HG03108 (cell line): Measurements from ENCODE around the gene POLDIP2.

Experiments used
- ATAC-seq: cut with Tn5 transposase; IDR thresholded peaks from one replicate; pipeline ENCODE4 v1.9.1; 2021; ENCODE audit warnings: moderate library complexity; ENCODE audit not compliant: unreplicated experiment

POLDIP2 gene

DNA sequence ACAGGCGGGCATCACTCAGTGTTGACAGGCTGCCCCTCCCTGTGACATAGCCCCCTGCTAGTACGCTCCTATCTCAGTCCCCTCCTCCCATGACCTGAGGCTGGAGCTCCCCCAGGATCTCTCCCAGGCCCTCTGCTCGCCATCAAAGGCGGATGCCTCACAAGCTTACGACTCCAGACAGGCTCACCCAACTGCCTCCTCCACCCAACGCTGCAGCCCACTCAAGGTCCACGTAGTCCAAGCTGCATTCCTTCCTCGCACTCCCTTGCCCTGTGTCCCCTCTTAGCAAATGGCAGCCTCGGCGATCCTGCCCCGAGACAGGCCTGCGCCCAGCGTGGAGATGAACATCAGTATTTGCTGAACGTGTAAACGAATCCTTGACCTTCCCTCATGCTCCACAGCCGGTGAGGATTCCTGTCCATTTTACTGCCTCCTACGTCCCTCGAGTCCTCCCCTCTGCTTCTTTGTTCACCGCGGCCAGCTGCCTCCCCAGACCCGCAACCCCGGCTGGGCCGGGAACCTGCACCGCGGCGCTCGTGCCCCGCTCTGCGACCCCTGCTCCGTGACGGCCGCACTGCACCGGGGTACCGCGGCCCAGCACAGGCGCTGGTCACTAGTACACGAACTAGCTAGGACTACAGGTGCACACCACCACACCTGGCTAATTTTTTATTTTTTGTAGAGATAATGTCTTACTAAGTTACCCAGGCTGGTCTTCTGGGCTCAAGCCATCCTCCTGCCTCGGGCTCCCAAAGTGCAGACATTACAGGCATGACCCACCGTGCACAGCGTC is 39.2 kb downstream of the POLDIP2 start:
- peak; percentile 10 for ATAC-seq

DNA sequence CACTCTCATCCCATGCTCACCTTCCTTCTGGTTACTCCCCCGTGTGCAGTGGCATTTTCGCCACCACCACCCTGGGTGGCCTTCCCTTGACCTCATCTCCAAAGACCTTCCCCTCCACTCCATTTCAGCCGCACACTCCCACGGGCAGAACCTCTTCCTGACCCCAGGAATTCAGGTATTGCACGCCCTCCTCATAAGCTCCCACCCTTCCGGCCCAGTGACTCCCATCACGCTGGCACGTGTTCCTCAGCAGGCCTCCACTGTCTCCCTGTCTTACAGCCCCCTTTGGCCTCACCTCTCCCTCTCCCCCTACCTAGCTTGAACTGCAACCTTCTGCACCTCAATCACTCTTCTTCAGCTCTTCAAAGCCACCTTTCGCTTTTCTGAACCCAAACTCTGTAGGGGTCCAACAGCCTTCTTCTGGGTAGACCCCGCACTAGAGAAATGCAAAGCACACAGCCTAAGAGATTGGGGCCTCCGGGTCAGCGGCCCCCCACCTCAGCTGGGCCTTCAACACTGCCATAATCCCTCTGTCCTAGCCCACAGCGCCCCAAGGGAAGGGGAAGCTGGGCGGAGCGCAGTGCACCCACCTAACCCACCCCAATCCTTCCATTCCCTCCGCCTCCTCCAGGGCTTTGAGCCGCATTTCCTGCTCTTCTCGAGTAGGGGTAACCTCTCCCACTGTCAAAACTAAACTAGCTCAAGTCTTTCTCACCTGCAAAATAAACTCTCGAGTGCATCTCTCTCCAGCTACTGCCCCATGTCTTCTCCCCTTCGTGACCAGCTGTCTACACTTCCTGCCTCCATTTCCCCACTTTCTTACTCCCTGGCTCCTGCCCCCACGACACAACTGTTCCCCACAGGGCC is 40.0 kb downstream of the POLDIP2 start:
- ATAC-seq = no peak

DNA sequence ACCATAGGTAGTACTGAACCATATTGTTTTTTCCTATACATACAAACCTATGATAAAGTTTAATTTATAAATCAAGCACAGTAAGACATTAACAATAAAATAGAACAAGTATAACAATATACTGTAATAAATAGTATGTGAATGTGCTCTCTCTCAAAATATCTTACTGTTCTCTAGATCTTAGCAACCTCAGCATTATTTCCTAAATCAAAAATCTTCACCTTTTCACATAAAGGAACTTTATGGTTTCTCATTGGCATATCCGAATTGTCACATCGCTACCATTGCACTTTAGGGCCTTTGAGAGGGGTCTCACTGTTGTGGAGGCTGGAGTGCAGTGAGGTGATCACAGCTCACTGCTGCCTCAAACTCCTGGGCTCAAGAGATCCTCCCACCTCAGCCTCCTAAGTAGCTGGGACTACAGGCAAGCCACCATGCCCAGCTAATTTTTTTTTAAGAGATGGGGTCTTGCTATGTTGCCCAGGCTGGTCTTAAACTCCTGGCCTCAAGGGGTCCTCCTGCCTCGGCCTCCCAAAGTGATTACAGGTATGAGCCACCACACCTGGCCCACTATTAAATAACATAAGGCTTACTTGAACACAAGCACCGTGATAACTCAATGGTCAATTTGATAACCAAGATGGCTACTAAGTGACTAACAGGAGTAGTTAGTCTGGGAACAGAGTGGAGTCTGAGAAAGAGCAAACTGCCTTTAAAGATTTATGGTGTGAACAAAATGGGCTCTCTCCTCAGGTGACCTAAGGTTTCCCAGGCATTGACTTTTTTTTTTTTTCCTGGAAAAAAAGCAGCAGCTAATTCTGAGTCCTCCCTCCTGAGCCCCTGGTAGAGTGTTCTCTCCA is 41.3 kb downstream of the POLDIP2 start:
- no peak for ATAC-seq

DNA sequence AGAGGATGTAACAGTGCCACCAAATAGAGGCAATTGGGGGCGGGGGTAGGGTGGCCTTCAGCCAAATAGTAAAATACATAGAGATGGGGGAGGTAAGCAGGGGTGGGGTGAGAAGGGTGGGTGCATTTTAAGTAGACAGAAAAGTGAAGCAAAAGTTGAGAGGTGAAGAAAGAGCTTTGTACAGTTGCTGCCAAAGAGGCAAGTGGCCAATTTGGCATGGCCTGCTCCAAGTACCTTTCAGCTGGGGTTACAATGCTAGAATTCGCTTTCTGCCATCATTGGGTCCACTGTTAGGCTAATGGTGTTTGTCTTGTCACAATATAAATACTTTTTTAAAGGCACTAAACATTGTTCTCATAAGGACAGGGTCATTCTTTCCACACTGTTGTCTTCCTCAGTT is 43.5 kb downstream of the POLDIP2 start:
- no peak for ATAC-seq

DNA sequence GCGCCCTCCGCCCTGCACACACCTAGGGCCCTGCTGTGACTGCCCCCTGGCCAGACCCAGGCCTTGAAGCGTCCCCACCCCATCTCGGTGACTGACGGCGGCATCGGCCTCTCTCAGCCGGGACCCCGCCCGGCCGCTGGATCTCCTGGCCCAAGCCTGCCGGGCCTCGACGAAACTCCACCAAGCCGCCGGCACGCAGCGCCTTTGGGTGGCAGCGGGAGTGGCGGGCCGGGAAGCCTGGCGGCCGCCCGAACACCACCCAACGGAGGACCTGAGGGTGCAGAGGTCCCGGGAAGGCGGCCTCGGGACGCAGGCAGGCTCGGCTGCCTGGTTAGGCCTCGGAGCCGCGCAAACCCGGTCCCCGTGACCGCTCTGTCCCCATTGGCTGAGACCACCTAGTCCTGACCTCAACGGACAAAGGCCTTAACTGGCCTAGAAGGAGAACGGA is 50.3 kb downstream of the POLDIP2 start:
- no peak for ATAC-seq

DNA sequence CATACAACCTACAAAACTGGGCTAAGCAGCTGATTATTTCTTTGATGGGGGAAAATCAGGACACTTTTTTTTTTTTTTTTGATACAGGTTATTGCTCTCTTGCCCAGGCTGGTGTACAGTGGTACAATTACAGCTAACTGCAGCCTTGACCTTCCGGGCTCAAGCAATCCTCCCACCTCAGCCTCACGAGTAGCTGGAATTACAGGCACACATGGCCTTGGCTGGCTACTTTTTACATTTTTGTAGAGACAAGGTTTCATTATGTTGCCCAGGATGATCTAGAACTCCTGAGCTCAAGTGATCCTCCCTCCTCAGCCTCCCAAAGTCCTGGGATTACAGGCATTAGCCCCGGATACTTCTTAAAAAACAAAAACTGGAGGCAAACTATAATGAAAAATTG is 58.9 kb downstream of the POLDIP2 start:
- ATAC-seq = no peak
